HG03135 (cell line): ENCODE measurements around the gene PYCR2.
"Not testable (repeated sequence)": the region's sequence is repeated elsewhere in the genome, so short reads cannot be mapped to it uniquely, and the experiment has no call there.

ENCODE experiments used
- ATAC-seq: cut with Tn5 transposase; IDR thresholded peaks from one replicate; pipeline ENCODE4 v1.9.1; 2021; ENCODE audit warnings: mild to moderate bottlenecking, moderate library complexity; ENCODE audit not compliant: unreplicated experiment

The PYCR2 gene

GRCh38 chr1:225923692-225924555 lies at the start of gene PYCR2:
TSS of gene PYCR2 (minus strand) at chr1:225924250. CDS start at chr1:225924110, 140 bp downstream.
- peak; percentile 99 for ATAC-seq

- no peak for ATAC-seq
Measured at GRCh38 chr1:225973158-225973557, 49.1 kb upstream of the PYCR2 start.

- no peak for ATAC-seq
Measured at GRCh38 chr1:225972344-225973152, 48.5 kb upstream of the PYCR2 start.

- not testable (repeated sequence) for ATAC-seq
Measured at GRCh38 chr1:225970592-225971157, 46.6 kb upstream of the PYCR2 start.

GRCh38 chr1:225969751-225970150 lies 45.7 kb upstream of the PYCR2 start:
- not testable (repeated sequence) for ATAC-seq

GRCh38 chr1:225965231-225965630 lies 41.2 kb upstream of the PYCR2 start:
- ATAC-seq: no peak

- ATAC-seq: no peak
Measured at GRCh38 chr1:225963735-225964530, 39.9 kb upstream of the PYCR2 start.

- no peak for ATAC-seq
Measured at GRCh38 chr1:225962440-225962975, 38.5 kb upstream of the PYCR2 start.

GRCh38 chr1:225961659-225962439 lies 37.8 kb upstream of the PYCR2 start:
- no peak for ATAC-seq

- ATAC-seq: no peak
Measured at GRCh38 chr1:225958041-225958440, 34.0 kb upstream of the PYCR2 start.

- ATAC-seq: no peak
Measured at GRCh38 chr1:225954753-225955152, 30.7 kb upstream of the PYCR2 start.

GRCh38 chr1:225953315-225953714 lies 29.3 kb upstream of the PYCR2 start:
- no peak for ATAC-seq

GRCh38 chr1:225950905-225951497 lies 27.0 kb upstream of the PYCR2 start:
- ATAC-seq: no peak

GRCh38 chr1:225949041-225949440 lies 25.0 kb upstream of the PYCR2 start:
- ATAC-seq: no peak

GRCh38 chr1:225946803-225947202 lies 22.8 kb upstream of the PYCR2 start:
- ATAC-seq: no peak

- no peak for ATAC-seq
Measured at GRCh38 chr1:225946082-225946620, 22.1 kb upstream of the PYCR2 start.

- ATAC-seq: no peak
Measured at GRCh38 chr1:225945564-225945963, 21.5 kb upstream of the PYCR2 start.

- peak; percentile 72 for ATAC-seq
Measured at GRCh38 chr1:225944951-225945350, 20.9 kb upstream of the PYCR2 start.

GRCh38 chr1:225944387-225944786 lies 20.3 kb upstream of the PYCR2 start:
- no peak for ATAC-seq
